Esophagus squamous epithelium (tissue), 5 donors: Measurements from ENCODE around the gene NR4A1. TPM values are rescaled to one million over a fixed set of nuclear protein-coding genes. Genes with fewer than 3 reads are reported as not detected.
A peak's percentile ranks its signal among the peaks of the same experiment; 100 is the strongest.

Experiments
- DNase-seq: peaks from one replicate; lab custom pipeline; 2025; lab: John Stamatoyannopoulos, UW
- H3K27ac ChIP-seq, 4 donors: fragments of 200-600 bp; sonication (generic); one replicate each; pipeline ENCODE4 v1.5.1; 2016 to 2019; ENCODE audit warnings: mild to moderate bottlenecking in 1 of 4
- H3K27me3 ChIP-seq, 4 donors: fragments of 200-600 bp; sonication (generic); 1 replicate in 3 of 4; 2 replicates in 1 of 4; pipeline versions ENCODE4 v1.5.1 to v1.6.0; 2017 to 2021; ENCODE audit warnings: antibody characterized with exemption in 1 of 4
- H3K36me3 ChIP-seq, 3 donors: fragments of 200-600 bp; sonication (generic); one replicate each; pipeline ENCODE4 v1.5.1; 2016 to 2019
- H3K4me1 ChIP-seq, 3 donors: fragments of 200-600 bp; sonication (generic); one replicate each; pipeline ENCODE4 v1.5.1; 2017 to 2019
- H3K4me3 ChIP-seq, 4 donors: fragments of 200-600 bp; sonication (generic); 1 replicate in 3 of 4; 2 replicates in 1 of 4; pipeline ENCODE4 v1.5.1; 2016 to 2019; ENCODE audit warnings: mild to moderate bottlenecking in 2 of 4, moderate library complexity in 1 of 4
- H3K9me3 ChIP-seq, 3 donors: fragments of 200-600 bp; sonication (generic); one replicate each; pipeline ENCODE4 v1.5.1; 2016 to 2019
- POLR2A ChIP-seq, 4 donors: fragments of 450-650 bp; IDR thresholded peaks; one replicate each; pipeline ENCODE4 v1.6.1; 2017; ENCODE audit warnings: antibody characterized with exemption in 4 of 4, mild to moderate bottlenecking in 4 of 4, moderate library complexity in 3 of 4
- WGBS, 2 donors: methylation state at CpG; one replicate each; pipeline ENCODE4 v1.1.5; 2018; 5-methylcytosine and 5-hydroxymethylcytosine counted together
- intact Hi-C: fragments of 100-400 bp; cut with DNase I; formaldehyde crosslinking; loops from one replicate; pipeline ENCODE4 v1.15.0; 2022
- total RNA-seq, 4 donors: library from RNA; depleted of rRNA; stranded (reverse); fragments of >200 nt; gene quantifications; one replicate each; pipeline ENCODE4 v1.1.0, GENCODE V29; 2016
- TF ChIP-seq, protein P1 (sequence below), 6 experiments: fragments of 450-650 bp in 4 of 6; fragments of 200-600 bp in 2 of 6; sonication (generic) in 2 of 6; IDR thresholded peaks; one replicate each; pipeline ENCODE4 v1.5.1; 2016 to 2019; ENCODE audit warnings: antibody characterized with exemption in 6 of 6, mild to moderate bottlenecking in 4 of 6, moderate library complexity in 4 of 6
- donor health status: DM: yes; HTN: yes; CAD: no.

The NR4A1 gene
- total RNA-seq, 4 donors from 2014 or later, result 3.4 to 12.6 (median 5.6) TPM

DNA sequence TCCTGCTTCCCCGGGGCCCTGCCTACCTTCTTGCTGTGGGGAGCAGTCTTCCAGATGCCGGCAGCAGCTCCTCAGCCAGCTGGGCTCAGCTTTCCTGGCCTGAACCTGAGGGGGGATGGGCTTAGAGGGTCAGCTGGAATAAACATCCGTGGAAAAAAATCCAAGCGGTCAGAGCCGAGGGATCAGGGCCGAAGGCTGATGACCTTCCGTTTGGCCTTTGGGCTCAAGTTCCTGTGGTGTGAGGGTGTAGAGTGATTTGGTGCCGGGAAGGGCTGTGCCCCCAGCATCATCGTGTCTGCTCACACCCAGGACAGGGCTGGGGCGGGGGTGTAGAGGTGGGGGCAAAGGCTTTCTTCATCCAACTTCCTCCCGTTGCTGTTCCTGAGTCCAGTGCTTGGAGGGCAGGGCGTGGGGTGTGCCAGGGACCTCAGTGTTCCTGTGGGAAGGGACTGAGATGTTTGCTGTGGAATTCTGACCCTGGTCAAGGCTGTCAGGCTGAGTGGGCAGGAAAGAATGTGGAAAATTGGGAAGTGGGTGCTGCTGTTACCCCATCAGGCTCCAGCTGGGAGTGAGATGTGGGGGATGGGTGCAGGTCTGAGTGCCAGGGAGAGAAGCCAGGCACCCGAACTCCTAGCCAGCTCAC is 30.9 kb downstream of the NR4A1 start:
- no peak for TF ChIP-seq POLR2A (IDR thresholded peaks at IDR 0.05)
- TF ChIP-seq, protein P1, sequence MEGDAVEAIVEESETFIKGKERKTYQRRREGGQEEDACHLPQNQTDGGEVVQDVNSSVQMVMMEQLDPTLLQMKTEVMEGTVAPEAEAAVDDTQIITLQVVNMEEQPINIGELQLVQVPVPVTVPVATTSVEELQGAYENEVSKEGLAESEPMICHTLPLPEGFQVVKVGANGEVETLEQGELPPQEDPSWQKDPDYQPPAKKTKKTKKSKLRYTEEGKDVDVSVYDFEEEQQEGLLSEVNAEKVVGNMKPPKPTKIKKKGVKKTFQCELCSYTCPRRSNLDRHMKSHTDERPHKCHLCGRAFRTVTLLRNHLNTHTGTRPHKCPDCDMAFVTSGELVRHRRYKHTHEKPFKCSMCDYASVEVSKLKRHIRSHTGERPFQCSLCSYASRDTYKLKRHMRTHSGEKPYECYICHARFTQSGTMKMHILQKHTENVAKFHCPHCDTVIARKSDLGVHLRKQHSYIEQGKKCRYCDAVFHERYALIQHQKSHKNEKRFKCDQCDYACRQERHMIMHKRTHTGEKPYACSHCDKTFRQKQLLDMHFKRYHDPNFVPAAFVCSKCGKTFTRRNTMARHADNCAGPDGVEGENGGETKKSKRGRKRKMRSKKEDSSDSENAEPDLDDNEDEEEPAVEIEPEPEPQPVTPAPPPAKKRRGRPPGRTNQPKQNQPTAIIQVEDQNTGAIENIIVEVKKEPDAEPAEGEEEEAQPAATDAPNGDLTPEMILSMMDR (IDR thresholded peaks at IDR 0.05), result no peak
- Histone ChIP-seq H3K4me1 (peaks cover 0 to 35% (median 20%) of the 10 kb centered on the region in 3 donors), H3K4me3 (peak overlapping the region in 1 of 4 donors; percentile 28), H3K27me3 (peaks cover 0 to 17% (median 0%) of the 10 kb centered on the region in 4 donors), H3K9me3 (no peaks in the 10 kb centered on the region), H3K36me3 (peaks cover 0 to 33% (median 0%) of the 10 kb centered on the region in 3 donors), H3K27ac (peak overlapping the region; percentile 45 to 82 (median 64))
- 24 to 44% methylated on average over 2 to 11 of the region's 13 CpGs for WGBS, 2 donors
- intact Hi-C loops, result loop anchor here (5.0 kb wide), 1 partner anchor 55 kb away; no protein-coding TSS in a partner anchor
- no peak for DNase-seq

DNA sequence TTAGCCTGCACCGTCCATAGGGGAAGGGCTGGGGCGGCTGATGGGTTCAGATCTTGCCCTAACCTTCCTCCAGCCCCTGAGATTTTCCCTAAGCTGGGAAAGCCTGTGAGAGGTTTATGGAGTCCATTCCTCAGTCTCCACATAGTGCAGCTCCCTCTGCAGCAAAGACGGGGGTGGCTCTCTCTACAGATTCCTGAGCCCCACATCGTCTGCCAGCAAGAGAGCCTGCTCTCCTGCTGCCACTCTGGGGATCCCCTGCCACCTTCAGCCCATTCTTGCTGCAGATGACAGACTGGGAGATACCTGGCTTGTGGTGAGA is 31.4 kb downstream of the NR4A1 start:
- TF ChIP-seq POLR2A (IDR thresholded peaks at IDR 0.05), result no peak
- TF ChIP-seq, protein P1 (IDR thresholded peaks at IDR 0.05), result no peak
- Histone ChIP-seq H3K4me3 (no peak overlapping the region), H3K27me3 (peaks cover 0 to 22% (median 0%) of the 10 kb centered on the region in 4 donors), H3K9me3 (no peaks in the 10 kb centered on the region), H3K4me1 (peaks cover 0 to 35% (median 20%) of the 10 kb centered on the region in 3 donors), H3K36me3 (peaks cover 0 to 29% (median 0%) of the 10 kb centered on the region in 3 donors), H3K27ac (peak overlapping the region in 3 of 4 donors; percentile 45 to 82 (median 70))
- no peak for DNase-seq
- intact Hi-C loops, result loop anchor here (5.0 kb wide), 1 partner anchor 55 kb away; no protein-coding TSS in a partner anchor
- 20 to 77% methylated on average over 1 to 3 of the region's 4 CpGs for WGBS, 2 donors

GRCh38 chr12:52082988-52083637 is 31.9 kb downstream of the NR4A1 start:
- H3K36me3 ChIP-seq, result peaks cover 0 to 24% (median 0%) of the 10 kb centered on the region in 3 donors
- intact Hi-C loops, result loop anchor here (5.0 kb wide), 1 partner anchor 56 kb away; no protein-coding TSS in a partner anchor
- TF ChIP-seq, protein P1 (IDR thresholded peaks at IDR 0.05), result peak; percentile 89 to 96 (median 92)
- TF ChIP-seq POLR2A (IDR thresholded peaks at IDR 0.05), result no peak
- 26 to 33% methylated on average over 8 to 9 of the region's 11 CpGs for WGBS, 2 donors
- peaks cover 0 to 35% (median 20%) of the 10 kb centered on the region in 3 donors for H3K4me1 ChIP-seq
- H3K9me3 ChIP-seq, result no peaks in the 10 kb centered on the region
- peaks cover 0 to 27% (median 0%) of the 10 kb centered on the region in 4 donors for H3K27me3 ChIP-seq
- no peak overlapping the region for H3K4me3 ChIP-seq
- DNase-seq, result no peak
- peak overlapping the region in 2 of 4 donors; percentile 70 to 82 for H3K27ac ChIP-seq

DNA sequence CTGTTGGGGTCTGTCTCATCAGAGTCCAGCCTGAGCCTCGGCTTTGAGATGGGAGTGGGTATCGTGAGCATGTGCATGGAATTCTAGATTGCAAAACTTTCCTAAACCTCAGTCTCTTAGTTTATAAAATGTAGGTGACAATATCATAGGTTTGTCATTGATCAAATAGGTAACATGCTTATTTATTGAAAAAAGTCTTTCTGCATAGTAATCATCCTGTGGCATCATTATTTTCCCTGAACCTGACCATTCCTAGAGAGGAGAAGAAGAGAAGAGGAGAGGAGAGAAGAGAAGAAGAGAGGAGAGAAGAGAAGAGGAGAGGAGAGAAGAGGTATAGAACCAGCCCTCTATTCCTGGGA is 32.4 kb downstream of the NR4A1 start:
- Histone ChIP-seq H3K27ac (no peak overlapping the region), H3K36me3 (peaks cover 0 to 19% (median 0%) of the 10 kb centered on the region in 3 donors), H3K4me3 (no peak overlapping the region), H3K27me3 (peaks cover 0 to 32% (median 0%) of the 10 kb centered on the region in 4 donors), H3K9me3 (no peaks in the 10 kb centered on the region), H3K4me1 (peaks cover 0 to 35% (median 20%) of the 10 kb centered on the region in 3 donors)
- intact Hi-C loops, result loop anchor here (5.0 kb wide), 1 partner anchor 56 kb away; no protein-coding TSS in a partner anchor
- TF ChIP-seq, protein P1 (IDR thresholded peaks at IDR 0.05), result no peak
- no peak for TF ChIP-seq POLR2A (IDR thresholded peaks at IDR 0.05)
- DNase-seq, result no peak
- WGBS, 2 donors, result 0 to 5% methylated on average over 2 of the region's 2 CpGs
